Tibial nerve (tissue), 3 donors: ENCODE results near the gene PDE8B.

Experiments
- POLR2A ChIP-seq, 2 donors: fragments of 450-650 bp; IDR thresholded peaks; one replicate each; pipeline ENCODE4 v1.6.1; 2017; ENCODE audit warnings: antibody characterized with exemption in 2 of 2, mild to moderate bottlenecking in 2 of 2, moderate library complexity in 2 of 2
- TF ChIP-seq, protein P1 (sequence below), 5 experiments: fragments of 200-600 bp in 3 of 5; fragments of 450-650 bp in 2 of 5; sonication (generic) in 3 of 5; IDR thresholded peaks; one replicate each; pipeline ENCODE4 v1.5.1; 2016 to 2019; ENCODE audit warnings: antibody characterized with exemption in 5 of 5, mild to moderate bottlenecking in 3 of 5, moderate library complexity in 2 of 5

DNA sequence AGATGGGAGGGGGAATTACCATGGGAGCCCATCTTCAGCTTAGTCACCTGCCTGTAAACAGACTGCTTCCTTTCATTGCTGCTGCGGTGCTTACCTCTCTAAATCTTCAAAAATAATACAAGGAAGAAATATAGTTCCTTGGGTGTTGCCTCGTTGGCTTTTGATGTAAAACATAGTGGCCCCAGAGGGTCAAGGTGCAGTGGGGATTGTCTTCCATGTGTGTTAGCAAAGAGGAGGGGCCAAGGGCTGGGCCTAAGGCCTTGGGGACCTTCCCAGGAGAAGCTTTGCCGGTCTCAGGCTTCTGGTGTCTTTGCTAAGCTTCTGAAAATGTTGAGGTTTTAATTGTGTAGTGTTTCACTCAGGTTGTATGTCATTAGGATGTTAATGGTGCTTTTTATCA is 90.0 kb downstream of the PDE8B start:
- TF ChIP-seq, protein P1, sequence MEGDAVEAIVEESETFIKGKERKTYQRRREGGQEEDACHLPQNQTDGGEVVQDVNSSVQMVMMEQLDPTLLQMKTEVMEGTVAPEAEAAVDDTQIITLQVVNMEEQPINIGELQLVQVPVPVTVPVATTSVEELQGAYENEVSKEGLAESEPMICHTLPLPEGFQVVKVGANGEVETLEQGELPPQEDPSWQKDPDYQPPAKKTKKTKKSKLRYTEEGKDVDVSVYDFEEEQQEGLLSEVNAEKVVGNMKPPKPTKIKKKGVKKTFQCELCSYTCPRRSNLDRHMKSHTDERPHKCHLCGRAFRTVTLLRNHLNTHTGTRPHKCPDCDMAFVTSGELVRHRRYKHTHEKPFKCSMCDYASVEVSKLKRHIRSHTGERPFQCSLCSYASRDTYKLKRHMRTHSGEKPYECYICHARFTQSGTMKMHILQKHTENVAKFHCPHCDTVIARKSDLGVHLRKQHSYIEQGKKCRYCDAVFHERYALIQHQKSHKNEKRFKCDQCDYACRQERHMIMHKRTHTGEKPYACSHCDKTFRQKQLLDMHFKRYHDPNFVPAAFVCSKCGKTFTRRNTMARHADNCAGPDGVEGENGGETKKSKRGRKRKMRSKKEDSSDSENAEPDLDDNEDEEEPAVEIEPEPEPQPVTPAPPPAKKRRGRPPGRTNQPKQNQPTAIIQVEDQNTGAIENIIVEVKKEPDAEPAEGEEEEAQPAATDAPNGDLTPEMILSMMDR (IDR thresholded peaks at IDR 0.05), result no peak
- no peak for TF ChIP-seq POLR2A (IDR thresholded peaks at IDR 0.05)
